Nasal cavity respiratory epithelium epithelial cell of viscerocranial mucosa (primary cell): ENCODE results near the gene CORO1C. TPM values are rescaled to one million over a fixed set of nuclear protein-coding genes. Genes with fewer than 3 reads are reported as not detected.

Experiments
- total RNA-seq: library from RNA; depleted of rRNA; stranded (reverse); fragments of >200 nt; gene quantifications from 2 replicates; pipeline ENCODE4 v1.2.3, GENCODE V29; 2014

The CORO1C gene
- total RNA-seq: 180 and 284 TPM in 2 replicates

GRCh38 chr12:108731105-108731865 lies at the start of gene CORO1C:
Gene CORO1C, minus strand, starts transcription at chr12:108731518. Its CDS starts 30,200 bp downstream, at chr12:108701318.

GRCh38 chr12:108633534-108634248 lies 97.6 kb downstream of the CORO1C start, which contains the start of gene SELPLG:
Gene SELPLG, minus strand, starts transcription at chr12:108633894. Its CDS starts 9,587 bp downstream, at chr12:108624307.

GRCh38 chr12:108597559-108598471 lies 133.5 kb downstream of the CORO1C start, which contains the start of gene TMEM119:
Gene TMEM119, minus strand, starts transcription at chr12:108598084. Its CDS starts 5,701 bp downstream, at chr12:108592383.

Other genes with a start within 250 kb of the CORO1C start
- 5.9 and 16.4 TPM in 2 replicates for gene FICD, start 216.2 kb downstream of the CORO1C start, total RNA-seq
- gene SART3, start 170.3 kb downstream of the CORO1C start, total RNA-seq: 57.1 and 73.9 TPM in 2 replicates
- 82.7 and 229 TPM in 2 replicates for gene ISCU, start 168.9 kb downstream of the CORO1C start, total RNA-seq
- gene TMEM119, start 133.4 kb downstream of the CORO1C start, total RNA-seq: not detected in 2 replicates
- gene SELPLG, start 97.6 kb downstream of the CORO1C start, total RNA-seq: under 0.01 and 0.50 TPM in 2 replicates
- gene SSH1, start 126.1 kb upstream of the CORO1C start, total RNA-seq: 11.3 and 36.7 TPM in 2 replicates
- not detected in 2 replicates for gene DAO, start 148.6 kb upstream of the CORO1C start, total RNA-seq